Measurements from ENCODE around the gene DGCR2.

Gene DGCR2

GRCh38 chr22:18999416-18999815, 122.8 kb downstream of the DGCR2 start:
- Histone ChIP-seq H3K4me1 (ENCODE audit: low read length) (no peaks in the 10 kb centered on the region), H3K9me2 (replicated peaks; ENCODE audit: insufficient read depth, low read length) (no peaks in the 10 kb centered on the region), H3K27ac (ENCODE audit: low read length) (no peak overlapping the region), H3K9me3 (replicated peaks; ENCODE audit: insufficient read depth, low read length) (no peaks in the 10 kb centered on the region), H2AFZ (ENCODE audit: low read length) (no peak overlapping the region), H3K79me2 (ENCODE audit: low read length) (no peaks in the 10 kb centered on the region), H3K9ac (ENCODE audit: low read length) (no peak overlapping the region), H4K20me1 (ENCODE audit: insufficient read depth, low read length) (no peaks in the 10 kb centered on the region), H3K4me3 (ENCODE audit: low read length) (no peak overlapping the region), H3K36me3 (replicated peaks; ENCODE audit: insufficient read depth, low read length) (no peaks in the 10 kb centered on the region), H3K4me2 (ENCODE audit: low read depth, low read length) (no peak overlapping the region), H3K27me3 (replicated peaks; ENCODE audit: insufficient read depth, low read length) (peaks cover 7% of the 10 kb centered on the region; the same call in 1 of the 2 replicates), H3F3A (ENCODE audit: insufficient read depth, low read length) (no peaks in the 10 kb centered on the region)
- no peak for DNase-seq
- TF ChIP-seq EZH2 (optimal IDR thresholded peaks at IDR 0.05; ENCODE audit: low read depth, low read length) = no peak
- no peak for TF ChIP-seq EZH2phosphoT487 (IDR thresholded peaks at IDR 0.05; ENCODE audit: low read length)
- TF ChIP-seq CTCF (IDR thresholded peaks at IDR 0.05; ENCODE audit: low read length) = no peak

- Histone ChIP-seq H2AFZ (ENCODE audit: low read length) (no peak overlapping the region), H3K9me3 (replicated peaks; ENCODE audit: insufficient read depth, low read length) (no peaks in the 10 kb centered on the region), H3K9me2 (replicated peaks; ENCODE audit: insufficient read depth, low read length) (no peaks in the 10 kb centered on the region), H3K27me3 (replicated peaks; ENCODE audit: insufficient read depth, low read length) (peaks cover 11% of the 10 kb centered on the region), H3K79me2 (ENCODE audit: low read length) (no peaks in the 10 kb centered on the region), H3K4me2 (ENCODE audit: low read depth, low read length) (no peak overlapping the region), H3K27ac (ENCODE audit: low read length) (no peak overlapping the region), H3K4me1 (ENCODE audit: low read length) (no peaks in the 10 kb centered on the region), H3K9ac (ENCODE audit: low read length) (no peak overlapping the region), H3K36me3 (replicated peaks; ENCODE audit: insufficient read depth, low read length) (no peaks in the 10 kb centered on the region), H4K20me1 (ENCODE audit: insufficient read depth, low read length) (no peaks in the 10 kb centered on the region), H3K4me3 (ENCODE audit: low read length) (no peak overlapping the region), H3F3A (ENCODE audit: insufficient read depth, low read length) (no peaks in the 10 kb centered on the region)
- no peak for DNase-seq
- TF ChIP-seq EZH2phosphoT487 (IDR thresholded peaks at IDR 0.05; ENCODE audit: low read length) = no peak
- no peak for TF ChIP-seq EZH2 (optimal IDR thresholded peaks at IDR 0.05; ENCODE audit: low read depth, low read length)
- no peak for TF ChIP-seq CTCF (IDR thresholded peaks at IDR 0.05; ENCODE audit: low read length)
Observed at GRCh38 chr22:18999008-18999407, 123.2 kb downstream of the DGCR2 start.

GRCh38 chr22:18997925-18998315, 124.3 kb downstream of the DGCR2 start:
- Histone ChIP-seq H4K20me1 (ENCODE audit: insufficient read depth, low read length) (no peaks in the 10 kb centered on the region), H2AFZ (ENCODE audit: low read length) (no peak overlapping the region), H3K4me3 (ENCODE audit: low read length) (no peak overlapping the region), H3K79me2 (ENCODE audit: low read length) (no peaks in the 10 kb centered on the region), H3K9me2 (replicated peaks; ENCODE audit: insufficient read depth, low read length) (no peaks in the 10 kb centered on the region), H3K36me3 (replicated peaks; ENCODE audit: insufficient read depth, low read length) (no peaks in the 10 kb centered on the region), H3K9ac (ENCODE audit: low read length) (no peak overlapping the region), H3K27me3 (replicated peaks; ENCODE audit: insufficient read depth, low read length) (peaks cover 22% of the 10 kb centered on the region), H3K27ac (ENCODE audit: low read length) (no peak overlapping the region), H3K4me2 (ENCODE audit: low read depth, low read length) (no peak overlapping the region), H3K9me3 (replicated peaks; ENCODE audit: insufficient read depth, low read length) (no peaks in the 10 kb centered on the region), H3F3A (ENCODE audit: insufficient read depth, low read length) (no peaks in the 10 kb centered on the region), H3K4me1 (ENCODE audit: low read length) (no peaks in the 10 kb centered on the region)
- DNase-seq = no peak
- TF ChIP-seq EZH2 (optimal IDR thresholded peaks at IDR 0.05; ENCODE audit: low read depth, low read length) (no peak), EZH2phosphoT487 (IDR thresholded peaks at IDR 0.05; ENCODE audit: low read length) (no peak), CTCF (IDR thresholded peaks at IDR 0.05; ENCODE audit: low read length) (no peak)
